NCI-H748 treated with DMSO at 0.1 percent for 48 hours (cell line): ENCODE results near the gene SMAP1.

Experiments
- DNase-seq: peaks from one replicate; lab custom pipeline; 2025; lab: John Stamatoyannopoulos, UW

The SMAP1 gene

GRCh38 chr6:70667711-70668498 is at the start of gene SMAP1:
Gene SMAP1, plus strand, starts transcription at chr6:70667883. Its CDS starts 141 bp downstream, at chr6:70668024.
- peak; percentile 77 for DNase-seq

DNA sequence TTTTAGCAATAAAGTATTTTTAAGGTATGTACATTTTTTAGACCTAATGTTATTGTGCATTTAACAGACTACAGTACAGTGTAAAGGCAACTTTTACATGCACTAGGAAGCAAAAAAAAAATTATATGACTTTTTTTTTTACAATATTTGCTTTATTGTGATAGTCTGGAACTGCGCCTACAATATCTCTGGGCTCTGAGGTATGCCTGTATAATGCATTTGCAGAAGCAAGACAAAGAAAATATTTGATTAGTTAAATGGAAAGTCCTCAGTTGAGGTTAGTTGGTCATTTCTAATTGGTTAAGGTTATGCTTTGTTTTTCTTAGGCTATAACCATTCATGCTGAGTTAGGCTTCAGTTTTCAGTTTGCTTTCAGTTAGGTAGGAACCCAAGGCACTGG is 46.9 kb upstream of the SMAP1 start:
- DNase-seq: no peak

DNA sequence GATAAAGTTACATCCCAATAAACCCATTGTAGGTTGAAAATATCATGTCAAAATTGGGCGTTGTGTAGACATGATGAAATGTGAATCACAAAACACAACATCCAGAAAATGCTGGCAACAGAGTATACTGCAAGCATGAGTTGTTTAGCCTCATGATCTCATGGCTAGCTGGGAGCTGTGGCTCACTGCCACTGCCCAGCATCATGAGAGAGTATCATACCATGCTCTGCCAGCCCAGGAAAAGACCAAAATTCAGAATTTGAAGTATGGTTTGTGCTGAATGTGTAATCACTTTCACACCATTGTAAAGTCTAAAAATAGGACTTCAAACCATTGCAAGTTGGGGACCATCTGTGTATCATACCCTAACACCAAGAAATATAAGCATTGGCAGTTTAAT is 45.2 kb upstream of the SMAP1 start:
- DNase-seq: no peak

GRCh38 chr6:70625436-70625835 is 42.2 kb upstream of the SMAP1 start:
- no peak for DNase-seq

DNA sequence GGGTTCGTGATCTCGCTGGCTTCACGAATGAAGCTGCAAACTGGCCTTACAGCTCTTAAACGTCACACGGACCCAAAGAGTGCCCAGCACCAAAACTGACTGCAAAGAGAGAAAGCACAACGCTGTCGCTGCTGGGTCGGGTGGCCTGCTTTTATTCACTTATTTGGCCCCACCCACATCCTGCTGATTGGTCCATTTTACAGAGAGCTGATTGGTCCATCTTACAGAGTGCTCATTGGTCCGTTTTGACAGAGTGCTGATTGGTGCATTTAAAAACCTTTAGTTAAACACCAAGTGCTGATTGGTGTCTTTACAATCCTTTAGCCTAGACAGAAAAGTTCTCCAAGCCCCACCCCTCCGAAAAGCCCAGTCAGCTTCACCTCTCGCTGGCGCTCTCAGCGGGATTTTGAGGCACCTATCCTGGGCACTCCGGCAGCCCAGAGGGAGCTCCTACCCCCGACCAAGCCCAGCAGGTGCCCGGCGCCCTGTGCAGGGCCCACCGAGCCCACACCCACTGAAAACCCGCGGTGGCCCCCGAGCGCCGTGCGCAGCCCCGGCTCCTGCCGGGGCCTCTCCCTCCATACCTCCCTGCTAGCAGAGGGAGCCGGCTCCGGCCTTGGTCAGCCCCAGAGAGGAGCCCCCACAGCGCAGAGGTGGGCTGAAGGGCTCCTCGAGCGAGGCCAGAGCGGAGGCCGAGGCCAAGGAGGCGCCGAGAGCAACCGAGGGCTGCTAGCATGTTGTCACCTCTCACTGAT is 40.0 kb upstream of the SMAP1 start:
- DNase-seq: no peak

GRCh38 chr6:70629929-70630328 is 37.8 kb upstream of the SMAP1 start:
- no peak for DNase-seq

- no peak for DNase-seq
These were observed 33.8 kb upstream of the SMAP1 start for GRCh38 chr6:70633870-70634269.

GRCh38 chr6:70636596-70636995 is 31.1 kb upstream of the SMAP1 start:
- no peak for DNase-seq

GRCh38 chr6:70638468-70638867 is 29.2 kb upstream of the SMAP1 start:
- no peak for DNase-seq

DNA sequence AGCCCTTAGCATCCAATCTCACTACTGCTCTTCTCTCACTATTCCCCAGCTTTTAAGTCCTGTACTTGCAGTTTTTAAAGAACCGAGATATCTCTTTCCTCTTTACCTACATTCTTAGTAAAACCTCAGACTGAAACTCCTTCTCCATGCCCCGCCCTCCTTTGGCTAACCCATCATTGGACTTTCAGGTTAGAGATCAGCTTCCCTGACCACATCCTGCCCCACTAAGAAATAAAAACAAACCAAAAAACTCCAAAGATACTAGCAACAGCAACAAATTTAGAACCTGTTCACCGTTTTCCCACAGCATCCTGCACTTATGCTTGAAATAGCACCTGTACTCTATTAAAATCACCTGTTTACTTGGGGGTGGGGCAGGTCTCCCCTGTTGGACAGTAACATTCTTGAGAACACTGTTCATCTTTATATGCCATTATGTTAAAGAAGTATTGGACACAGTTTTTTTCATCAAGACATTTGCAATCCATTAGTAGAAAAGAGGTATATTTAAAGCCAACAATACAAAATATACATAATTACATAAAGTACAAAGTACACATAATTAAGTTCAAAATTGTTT is 16.3 kb upstream of the SMAP1 start:
- no peak for DNase-seq

GRCh38 chr6:70652216-70652615 is 15.5 kb upstream of the SMAP1 start:
- no peak for DNase-seq

- DNase-seq: no peak
These were observed 10.0 kb upstream of the SMAP1 start for GRCh38 chr6:70657706-70658105.

- no peak for DNase-seq
These were observed 3.7 kb upstream of the SMAP1 start for GRCh38 chr6:70663881-70664466.

- DNase-seq: no peak
These were observed 977 bp upstream of the SMAP1 start for GRCh38 chr6:70666706-70667105.

DNA sequence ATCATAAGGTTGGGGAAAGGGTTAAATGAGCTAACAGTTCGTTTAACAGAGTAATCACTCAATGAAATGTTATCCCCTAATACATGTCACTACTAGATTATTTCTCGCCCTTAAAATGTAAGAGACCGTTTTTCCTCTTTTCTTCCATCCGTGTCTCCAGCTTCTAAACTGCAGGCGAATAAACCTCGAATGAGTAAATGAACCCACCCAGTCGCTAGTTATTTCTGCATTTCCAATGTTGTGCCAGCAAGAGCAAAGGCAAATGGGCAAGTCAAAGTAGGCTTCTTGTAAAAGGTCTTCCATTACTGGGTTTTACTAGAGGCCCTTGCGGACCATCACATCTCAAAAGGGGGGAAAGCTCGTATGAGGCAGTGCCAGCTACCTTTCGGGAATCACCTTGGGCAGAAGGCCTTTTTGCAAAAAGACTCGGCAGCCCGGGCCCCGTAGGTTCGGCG is 400 bp upstream of the SMAP1 start:
- no peak for DNase-seq

DNA sequence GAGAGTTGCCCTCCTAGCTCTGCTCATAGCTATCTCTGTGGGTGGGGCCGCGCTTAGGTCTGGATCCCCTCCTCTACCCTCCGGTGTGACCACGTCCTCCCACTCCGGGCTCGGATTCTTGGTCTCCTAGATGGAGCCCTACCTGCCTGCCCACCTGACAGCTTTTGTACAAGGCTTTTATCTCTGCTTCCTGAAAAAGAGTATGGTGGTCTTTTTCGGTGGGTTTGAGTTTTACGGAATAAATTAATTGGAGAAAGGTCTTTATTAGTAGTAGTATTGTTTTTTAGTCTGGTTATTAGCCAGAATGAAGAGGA is 773 bp downstream of the SMAP1 start:
- DNase-seq: peak; percentile 36

DNA sequence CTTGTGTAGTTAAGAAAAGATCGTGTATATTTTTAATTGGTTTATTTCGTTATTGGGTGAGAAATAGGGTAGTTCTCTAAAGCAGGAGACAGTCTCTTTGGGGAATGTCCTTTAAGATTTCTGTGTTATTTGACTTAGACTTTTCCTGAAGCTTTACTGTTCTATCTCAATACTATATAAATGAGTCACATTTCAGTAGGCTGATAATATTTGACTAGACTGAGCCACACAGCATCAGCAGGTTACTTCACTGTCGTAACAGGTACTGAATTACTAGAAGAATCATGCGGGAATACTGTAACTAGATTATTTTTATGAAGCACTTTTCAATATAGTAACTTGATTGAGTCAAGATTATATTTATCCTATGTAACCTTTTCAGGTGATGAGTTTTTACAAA is 1.4 kb downstream of the SMAP1 start:
- DNase-seq: no peak

- DNase-seq: no peak
These were observed 4.9 kb downstream of the SMAP1 start for GRCh38 chr6:70672549-70672948.

DNA sequence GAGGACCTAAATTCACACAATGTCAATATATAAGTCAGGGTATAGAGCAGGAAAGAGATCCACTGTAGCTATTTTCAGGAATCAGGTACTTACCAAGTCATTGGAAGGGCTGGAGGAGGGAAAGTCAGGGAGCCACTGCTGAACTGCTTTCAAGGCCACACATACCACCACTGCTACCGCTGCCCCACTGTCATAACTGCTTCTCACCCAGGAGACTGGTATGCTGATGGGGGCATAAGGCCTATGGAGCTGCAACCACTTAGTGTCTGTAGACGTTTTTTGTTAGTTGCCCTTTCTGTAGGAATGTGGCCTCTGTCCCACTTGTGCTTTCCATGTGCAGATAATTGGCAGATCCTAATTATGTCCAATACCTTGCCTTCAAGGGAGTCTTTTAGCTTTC is 5.4 kb downstream of the SMAP1 start:
- no peak for DNase-seq

DNA sequence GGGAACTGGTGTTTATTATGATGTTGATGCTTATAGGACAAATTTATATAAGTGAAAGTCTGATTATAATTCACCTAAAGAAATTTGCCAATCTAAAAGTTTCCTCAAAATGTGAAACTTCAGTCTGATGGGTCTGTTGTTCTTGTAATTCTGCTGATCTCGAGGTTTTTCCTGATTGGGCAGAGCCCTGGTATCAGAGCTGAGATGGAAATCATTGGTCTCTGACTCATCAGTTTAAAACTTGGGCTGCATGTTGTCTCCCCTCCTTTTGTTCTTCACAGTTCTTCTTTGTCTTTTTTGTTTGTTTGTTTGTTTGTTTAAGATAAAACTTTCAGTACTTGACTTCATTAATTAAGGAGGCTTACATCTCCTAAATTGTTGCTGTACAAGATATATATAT is 5.9 kb downstream of the SMAP1 start:
- no peak for DNase-seq

DNA sequence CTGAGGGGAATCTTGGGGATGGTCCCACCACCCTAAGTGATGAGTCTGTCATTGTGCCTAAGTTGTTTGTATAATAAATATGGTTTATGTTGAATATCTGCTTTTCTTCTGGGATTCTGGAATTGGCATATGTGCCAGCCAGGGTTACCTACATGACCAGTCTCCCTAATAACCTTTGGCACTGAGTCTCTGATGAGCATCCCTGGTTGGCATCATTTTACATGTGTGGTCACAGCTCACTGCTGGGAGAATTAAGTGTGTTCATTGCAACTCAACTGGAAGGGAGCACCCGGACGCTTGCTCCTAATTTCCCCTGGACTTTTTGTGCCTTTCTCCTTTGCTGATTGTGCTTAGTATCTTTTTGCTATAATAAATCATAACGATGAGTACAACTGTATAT is 8.1 kb downstream of the SMAP1 start:
- no peak for DNase-seq

DNA sequence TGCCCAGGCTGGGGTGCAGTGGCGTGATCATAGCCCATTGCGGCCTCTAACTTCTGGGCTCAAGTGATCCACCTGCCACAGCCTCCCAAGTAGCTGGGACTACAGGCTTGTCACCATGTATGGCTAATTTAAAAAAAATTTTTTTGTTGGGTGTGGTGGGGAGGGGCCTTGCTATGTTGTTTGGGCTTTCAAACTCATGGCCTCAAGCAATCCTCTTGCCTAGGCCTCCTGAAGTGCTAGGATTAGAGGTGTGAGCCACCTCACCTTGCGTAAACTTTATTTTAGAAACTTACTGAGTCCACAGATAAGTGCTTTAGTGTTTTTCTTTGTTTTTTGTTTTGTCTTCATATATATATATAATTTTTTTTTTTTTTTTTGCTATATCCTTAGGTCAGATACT is 9.1 kb downstream of the SMAP1 start:
- DNase-seq: no peak

DNA sequence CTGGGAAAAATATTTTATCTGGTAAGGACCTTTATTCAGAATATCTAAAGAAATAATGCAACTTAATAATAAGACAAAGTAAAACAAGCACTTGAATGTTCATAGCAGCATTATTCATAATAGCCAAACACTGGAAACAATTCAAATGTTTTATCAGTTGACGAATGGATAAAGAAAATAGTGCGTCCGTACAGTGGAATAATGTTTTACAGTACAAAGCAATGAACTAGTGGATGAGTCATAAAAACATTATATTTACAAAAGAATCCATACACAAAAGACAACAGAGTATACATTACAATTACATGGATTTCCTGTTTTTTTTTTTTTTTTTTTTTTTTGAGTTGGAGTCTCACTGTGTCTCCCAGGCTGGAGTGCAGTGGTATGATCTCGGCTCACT is 12.7 kb downstream of the SMAP1 start:
- DNase-seq: no peak
